LHCN-M2 (cell line): ENCODE data around the gene SCYGR8. TPM values are rescaled to one million over a fixed set of nuclear protein-coding genes. Genes with fewer than 3 reads are reported as not detected.

ENCODE experiments used
- DNase-seq: peaks from one replicate; pipeline ENCODE4 v3.0.0-alpha.2; 2012; ENCODE audit warnings: low read depth
- total RNA-seq: library from RNA; depleted of rRNA; stranded (reverse); fragments of >200 nt; gene quantifications from 2 replicates; pipeline ENCODE4 v1.2.3, GENCODE V29; 2014

Gene SCYGR8
- total RNA-seq, 1 experiment from 2014 or later = not detected

DNA sequence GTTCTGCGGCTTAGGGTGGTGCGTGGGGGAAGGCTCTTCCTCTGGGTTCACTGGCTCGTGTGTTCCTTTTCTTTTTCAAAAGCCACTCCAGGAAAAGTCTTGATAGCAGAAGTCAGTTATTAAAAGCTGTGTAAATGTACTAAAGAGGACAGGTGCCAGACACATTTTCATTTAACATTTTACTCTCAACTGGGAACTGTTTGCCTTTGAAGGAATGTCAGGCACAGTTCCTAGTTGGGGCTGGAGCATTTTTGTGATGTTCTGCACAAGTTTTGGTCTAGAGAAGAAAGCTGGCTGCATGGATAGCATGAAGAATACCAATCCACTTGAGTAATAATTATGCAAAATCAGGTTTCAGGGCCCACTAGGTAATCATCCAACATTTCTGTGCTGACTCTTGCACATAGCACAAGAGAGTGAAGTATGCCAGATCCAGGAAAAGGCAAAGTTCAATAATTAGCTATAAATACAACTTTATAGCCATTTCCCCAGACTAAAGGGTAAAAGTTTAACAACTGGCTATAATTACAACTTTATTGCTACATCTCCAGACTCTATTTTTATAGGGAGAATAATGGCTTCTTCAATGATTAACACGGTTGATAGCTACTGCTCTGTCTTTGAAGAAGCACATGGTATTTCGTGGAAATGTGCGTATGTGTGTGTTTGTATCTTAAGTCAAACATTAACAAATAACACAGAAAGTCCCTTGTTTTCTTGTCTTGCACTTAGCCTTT, 16.2 kb downstream of the SCYGR8 start:
- DNase-seq = no peak

DNA sequence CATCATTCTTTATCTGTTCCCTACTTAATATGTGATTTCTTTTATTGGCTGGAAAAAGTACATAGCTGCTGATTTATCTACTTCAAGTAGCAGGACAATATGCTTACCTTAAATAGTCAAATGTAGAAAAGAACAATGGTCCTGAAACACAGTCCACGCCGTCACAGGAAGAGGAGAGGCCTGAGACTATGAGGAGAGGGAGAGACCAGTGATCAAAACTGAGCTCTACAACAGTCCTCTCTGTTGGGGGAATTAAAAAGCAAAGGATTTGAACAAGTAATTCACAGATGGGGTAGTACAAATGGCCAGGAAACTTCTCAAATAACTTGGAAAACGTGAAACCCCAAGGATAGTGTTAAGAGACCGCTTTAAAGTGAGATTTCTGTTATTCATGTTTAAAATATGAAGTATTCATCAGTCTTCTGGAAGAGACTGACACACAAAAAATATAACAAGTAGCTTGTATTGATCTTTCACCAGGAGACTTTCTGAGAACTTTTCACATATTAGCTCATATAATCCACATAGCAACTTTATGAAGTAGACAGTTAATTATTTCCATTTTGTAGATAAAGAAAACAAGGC, 20.2 kb downstream of the SCYGR8 start:
- no peak for DNase-seq

DNA sequence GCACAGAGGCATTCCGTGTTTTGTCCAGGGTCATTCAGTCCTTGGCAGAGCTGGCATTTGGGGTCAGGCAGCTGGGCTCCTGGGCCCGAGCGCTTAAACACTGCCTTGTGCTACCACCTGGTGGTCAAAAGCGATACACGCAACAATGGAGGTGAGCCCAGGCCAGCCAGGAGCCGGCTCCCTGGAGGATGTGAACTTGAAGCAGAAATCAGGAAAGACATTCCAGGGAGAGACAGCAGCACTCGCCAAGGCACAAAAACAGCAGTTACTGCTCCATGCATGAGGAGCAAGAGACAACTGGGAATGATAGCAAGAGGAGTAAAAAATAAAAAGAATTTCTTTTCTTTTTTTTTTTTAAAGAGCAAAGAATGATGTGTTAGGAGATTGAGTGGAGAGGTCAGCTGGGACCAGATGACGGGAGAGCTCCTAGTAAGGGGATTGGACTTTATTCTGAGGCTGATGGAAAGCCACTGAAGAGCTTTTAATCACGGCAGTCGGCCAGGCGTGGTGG, 20.7 kb downstream of the SCYGR8 start:
- DNase-seq = peak; percentile 70

DNA sequence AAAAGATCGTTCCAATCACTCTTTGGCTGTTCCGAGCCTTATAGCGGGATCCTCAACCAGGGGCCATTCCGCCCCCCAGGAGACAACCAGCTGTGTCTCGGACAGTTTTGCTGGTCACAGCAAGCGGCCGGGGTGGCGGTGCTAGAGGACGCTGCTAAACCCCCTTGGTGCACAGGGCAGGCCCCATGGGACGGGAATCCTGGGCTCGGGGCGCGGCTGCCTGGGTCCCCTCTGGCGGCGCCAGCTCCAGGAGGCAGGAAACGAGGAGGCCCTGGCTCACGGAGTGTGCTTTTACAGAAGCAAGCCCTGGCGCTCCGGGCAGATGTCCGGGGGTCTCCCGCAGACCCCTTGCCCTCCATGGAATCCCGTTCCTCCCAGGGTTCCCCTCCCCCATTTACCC, 22.1 kb downstream of the SCYGR8 start:
- DNase-seq = no peak

DNA sequence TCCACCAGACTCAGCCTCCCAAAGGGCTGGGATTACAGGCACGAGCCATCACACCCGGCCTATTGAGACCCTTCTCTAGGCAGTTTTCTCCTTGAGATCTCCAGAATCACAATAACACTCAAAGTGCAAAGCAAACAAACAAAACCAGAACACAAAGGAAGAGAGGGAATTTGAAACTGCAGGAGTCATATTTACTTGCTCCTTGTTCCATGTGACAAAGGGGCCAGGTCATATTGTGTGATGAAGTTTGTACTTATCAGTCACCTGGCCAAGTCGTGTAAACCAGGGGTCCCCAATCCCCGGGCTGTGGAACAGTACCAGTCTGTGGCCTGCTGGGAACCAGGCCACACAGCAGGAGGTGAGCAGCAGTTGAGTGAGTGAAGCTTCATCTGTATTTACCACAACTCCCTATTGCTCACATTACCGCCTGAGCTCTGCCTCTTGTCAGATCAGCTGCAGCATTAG, 26.5 kb downstream of the SCYGR8 start:
- DNase-seq = no peak

DNA sequence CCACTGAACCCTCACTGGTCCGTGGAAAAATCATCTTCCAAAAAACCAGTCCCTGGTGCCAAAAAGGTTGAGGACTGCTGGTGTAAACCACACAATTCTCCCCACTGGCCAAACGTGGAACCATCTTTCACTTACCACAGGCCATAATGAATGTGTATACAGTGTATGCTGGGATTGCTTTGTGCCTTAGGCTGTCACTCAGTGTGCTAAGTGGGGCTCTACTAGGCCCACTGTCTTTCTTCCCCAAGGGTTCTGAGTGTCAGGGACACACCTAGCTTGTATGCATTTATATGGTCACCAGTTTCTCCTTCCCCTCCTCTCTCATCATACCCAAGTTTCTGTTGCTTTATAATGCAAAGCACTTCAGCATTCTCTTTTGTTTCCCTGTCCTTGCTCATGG, 27.2 kb downstream of the SCYGR8 start:
- DNase-seq = no peak

DNA sequence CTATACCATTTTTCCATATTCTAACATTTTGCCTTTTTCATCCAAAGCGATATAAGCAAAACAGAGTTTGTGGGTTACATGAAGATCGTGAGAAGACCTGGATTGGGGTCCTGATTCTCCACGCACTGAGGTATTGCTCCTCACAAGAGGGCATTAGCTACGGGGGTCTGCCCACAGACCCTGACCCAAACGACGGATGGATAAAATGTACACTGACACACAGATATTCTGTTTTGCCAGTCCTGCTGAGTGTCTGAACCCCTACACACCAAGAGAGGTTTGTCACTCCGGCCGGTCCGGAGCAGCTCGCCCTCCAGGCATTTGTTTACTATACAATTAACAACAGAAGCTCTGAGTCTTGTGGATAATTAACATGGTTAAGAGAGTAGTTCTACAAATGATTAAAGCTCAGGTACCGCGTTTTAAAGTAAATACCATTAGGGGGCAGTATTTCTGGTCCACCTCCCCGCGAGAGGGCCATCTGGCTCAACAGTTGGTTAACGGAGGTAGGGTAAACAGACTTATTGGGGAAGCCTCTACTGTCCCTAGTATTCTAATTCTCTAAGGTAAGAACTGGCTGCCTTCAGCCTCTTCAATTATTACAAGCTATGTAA, 28.4 kb downstream of the SCYGR8 start:
- no peak for DNase-seq

DNA sequence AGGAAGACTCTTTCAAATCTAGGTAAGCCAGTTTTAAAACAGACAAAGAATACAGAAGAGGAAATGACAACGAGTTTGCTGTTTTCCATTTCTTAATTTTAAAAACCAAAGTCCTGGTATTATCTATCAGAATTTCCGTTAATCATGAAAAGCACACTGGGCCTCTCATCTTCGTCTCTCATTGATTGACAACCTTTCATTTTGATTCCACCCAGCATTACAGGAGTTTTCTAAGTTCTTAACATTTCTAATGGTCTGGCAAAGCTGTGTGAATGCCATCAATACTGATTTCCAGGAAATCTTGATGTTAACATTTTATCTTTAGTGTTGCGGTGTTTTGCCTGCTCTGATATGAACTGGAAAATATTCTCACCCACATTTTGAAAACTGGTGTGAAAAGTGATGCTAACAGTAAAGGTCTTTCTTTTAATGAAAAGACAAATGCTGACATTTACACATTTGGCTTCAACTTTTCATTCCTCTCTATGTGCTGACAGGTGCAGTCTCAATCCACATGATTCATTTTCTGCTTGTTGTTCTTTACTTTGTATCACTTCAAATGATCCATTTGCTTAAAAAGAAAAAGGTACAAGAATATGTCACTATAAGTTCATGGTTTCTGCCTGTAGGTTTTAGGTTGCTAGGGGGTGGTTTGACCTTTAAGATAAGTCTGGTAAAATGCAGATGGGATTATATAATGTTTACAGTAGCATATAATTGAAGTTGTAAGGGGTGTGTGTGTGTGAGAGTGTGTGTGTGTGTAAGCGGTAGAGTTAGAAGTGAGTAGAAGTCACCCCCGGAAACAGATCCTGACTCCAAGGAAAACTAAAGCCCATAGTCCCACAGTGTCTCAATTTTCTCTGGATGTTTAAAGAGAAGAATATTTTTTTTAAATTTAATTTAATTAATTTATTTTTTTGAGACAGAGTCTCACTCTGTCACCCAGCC, 29.5 kb downstream of the SCYGR8 start:
- DNase-seq = no peak

DNA sequence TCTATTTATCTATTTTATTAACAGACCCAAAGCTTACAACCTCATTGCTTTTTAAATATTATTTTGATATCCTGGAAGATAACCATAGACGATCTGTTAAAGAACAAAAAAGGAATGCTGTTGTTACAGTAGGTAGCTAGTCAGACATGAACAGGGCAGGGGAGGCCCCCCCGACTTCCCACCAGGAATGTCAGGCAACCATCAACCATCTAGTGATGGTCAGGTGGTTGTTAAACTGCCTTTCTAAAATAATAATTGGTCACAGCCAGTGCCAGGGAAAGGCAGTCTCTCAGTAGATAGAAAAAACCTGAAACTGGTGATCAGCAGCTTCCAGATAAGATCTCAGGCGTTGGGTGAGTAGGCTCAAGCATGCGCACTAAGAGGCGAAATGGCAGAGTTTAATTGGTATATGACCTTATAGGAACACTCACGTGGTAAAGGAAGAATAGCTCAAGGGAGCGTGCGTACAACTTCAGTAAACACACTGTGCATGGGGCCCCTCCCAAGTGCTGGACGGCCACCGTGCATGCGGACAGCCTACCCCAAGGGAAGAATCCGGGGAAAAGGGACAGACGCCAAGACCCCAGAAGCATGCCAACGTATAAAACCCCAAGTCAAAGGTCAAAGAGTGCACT, 35.4 kb downstream of the SCYGR8 start:
- no peak for DNase-seq

DNA sequence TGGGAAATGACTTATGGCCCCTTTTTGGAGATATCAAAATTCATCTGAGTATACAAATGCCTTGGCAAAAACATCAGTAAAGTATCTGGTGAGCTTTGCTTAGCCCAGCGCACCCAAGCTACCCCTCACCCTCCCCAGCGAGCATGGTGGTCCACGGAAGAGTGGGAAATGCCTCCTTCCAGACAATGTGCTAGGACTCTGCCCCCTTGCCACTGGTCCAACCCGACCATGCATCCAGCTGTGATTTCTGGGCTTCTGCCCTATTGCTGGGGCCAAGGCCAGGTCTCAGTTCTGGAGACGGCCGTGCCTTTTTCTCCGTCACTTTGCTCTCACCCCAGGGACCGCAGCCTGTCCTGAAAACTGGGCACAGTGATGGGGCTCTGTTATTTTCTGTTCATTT, 36.1 kb downstream of the SCYGR8 start:
- no peak for DNase-seq

DNA sequence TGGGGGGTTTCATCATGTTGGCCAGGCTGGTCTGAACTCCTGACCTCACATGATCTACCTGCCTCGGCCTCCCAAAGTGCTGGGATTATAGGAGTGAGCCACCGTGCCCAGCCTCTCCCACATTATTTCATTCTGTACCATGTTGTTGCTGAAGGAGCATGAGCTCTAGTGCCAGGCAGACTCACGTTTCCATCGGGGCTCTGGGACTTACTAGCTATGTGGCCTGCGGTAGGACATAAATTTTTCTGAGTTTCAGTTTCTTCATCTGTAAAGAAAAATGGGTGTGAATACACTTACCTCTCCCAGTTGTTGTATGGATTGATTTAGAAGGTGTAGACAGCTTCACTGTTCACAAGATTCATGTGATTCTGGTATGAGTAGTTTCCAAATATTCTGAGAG, 37.1 kb downstream of the SCYGR8 start:
- DNase-seq = no peak

DNA sequence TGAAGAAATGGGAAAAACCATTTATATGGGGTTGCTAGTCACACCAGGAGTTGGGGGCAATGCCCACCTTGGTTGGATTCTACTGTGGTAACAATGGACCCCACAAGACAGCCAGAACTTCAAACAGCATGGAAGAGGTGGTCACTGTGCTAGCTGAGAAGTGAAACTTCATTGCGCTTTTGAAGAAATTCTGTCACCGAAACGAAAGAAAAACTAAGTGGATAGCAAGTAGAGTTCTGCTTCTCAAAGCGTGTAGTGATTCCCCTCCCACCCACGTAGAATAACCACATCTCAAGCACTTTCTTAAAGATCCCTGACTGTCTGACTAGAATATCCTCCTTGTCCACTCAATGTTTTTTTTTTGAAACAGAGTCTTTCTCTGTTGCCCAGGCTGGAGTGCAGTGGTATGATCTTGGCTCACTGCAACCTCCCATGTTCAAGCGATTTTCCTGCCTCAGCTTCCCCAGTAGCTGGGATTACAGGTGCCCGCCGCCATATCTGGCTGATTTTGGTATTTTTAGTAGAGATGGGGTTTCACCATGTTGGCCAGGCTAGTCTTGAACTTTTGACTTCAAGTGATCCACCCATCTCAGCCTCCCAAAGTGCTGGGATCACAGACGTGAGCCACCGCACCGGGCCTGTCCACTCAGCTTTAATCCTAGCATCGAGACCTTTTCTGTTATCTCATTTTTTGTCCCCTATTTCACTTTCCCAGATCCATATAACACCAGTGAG, 37.9 kb downstream of the SCYGR8 start:
- DNase-seq = no peak

DNA sequence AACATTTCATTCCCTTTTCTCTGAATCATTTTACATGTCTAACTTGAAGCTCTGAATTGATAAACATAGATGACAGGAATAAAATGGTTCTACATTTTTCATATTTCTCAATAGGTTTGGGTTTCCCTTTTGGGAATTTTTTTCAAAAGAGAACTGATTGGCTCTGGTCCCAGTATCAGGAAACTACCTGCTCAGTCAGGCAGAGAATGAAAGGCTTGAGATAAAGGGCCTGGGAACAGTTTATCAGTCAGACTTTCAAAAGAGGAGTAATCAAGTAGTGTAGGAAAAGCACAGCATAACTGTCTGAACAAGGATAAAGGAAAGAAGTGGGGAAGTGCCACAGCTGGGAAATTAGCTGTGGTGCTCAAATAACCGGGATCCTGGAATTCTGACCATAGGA, 39.6 kb downstream of the SCYGR8 start:
- no peak for DNase-seq

DNA sequence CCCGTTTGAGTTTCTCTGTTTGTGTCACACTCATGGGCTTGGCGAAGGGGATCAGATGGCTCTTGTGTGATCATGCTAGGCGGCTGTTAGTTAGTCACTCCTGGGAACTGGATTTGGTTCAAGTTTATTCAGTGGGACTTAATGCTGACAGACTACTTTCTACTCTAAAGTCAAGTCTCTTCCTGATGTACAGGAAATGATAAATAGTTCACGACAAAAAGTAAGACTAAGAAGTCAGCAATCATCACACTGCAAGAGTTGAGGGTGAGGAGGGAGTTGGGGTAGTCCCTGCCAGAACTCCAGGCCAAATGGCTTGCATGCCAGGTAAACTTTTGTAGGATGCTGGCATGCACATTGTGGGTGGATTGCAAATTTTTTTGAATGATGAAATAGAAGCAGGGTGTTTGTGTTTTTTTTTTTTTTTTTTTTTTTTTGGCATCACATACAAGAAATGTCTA, 42.9 kb downstream of the SCYGR8 start:
- no peak for DNase-seq

DNA sequence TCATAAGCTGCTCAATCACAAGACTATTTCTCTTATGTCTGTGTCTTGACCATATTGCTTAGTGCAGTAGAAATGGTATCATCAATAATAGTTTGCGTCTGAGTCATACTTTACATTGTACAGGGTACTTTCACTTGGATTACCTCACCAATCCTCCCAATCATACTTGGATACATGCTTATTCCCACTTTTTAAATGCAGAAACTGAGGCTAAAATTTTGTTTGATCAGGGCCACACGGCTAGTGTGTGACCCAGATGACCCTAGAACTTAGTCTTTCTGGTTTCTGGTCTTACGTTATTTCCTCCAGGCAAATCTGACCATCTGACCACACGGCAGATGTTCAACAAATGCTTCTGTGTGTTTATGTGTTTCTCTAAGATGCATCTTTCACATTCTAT, 44.1 kb downstream of the SCYGR8 start:
- no peak for DNase-seq

DNA sequence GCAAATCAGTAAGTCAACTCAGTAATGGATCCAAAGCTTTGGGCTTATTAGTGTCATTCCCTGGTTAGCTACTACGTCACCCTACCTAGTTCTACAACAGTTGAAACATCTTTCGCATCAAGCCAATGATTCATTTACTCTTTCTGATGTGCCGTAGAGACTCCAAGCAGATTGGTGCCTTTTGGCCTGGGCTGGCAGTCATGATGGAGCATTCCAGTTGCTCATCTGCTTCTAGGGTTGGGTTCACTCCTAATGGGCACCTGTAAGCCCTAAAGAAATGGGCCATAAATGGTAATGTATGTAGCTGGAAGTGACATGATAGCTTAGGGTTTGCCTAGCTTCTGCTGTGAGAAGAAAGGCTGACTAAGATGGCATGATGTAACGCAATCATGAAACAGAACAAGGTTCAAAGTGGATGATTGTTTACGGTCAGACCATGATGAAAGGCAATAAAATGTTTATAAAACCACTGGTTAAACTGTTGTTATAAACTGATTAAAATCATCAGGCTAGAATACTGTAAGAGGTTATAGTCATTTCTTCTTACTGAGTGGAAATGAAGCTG, 47.5 kb downstream of the SCYGR8 start:
- DNase-seq = no peak
